WERI-Rb-1 (cell line): Measurements from ENCODE around the gene ACSF3.
"Not testable (repeated sequence)": the region's sequence is repeated elsewhere in the genome, so short reads cannot be mapped to it uniquely, and the experiment has no call there.

ENCODE experiments used
- DNase-seq: peaks from one replicate; pipeline ENCODE4 v3.0.0-alpha.2; 2020
- H3K27ac ChIP-seq: fragments of 250-450 bp; sonication (Bioruptor Pico); 2 replicates; pipeline ENCODE4 v1.5.1; 2020; ENCODE audit warnings: mild to moderate bottlenecking, moderate library complexity
- H3K27me3 ChIP-seq: fragments of 250-450 bp; sonication (Bioruptor Pico); 2 replicates; pipeline ENCODE4 v1.5.1; 2021; ENCODE audit warnings: mild to moderate bottlenecking, low read depth, moderate library complexity; ENCODE audit not compliant: insufficient read depth, severe bottlenecking
- H3K36me3 ChIP-seq: fragments of 250-450 bp; sonication (Bioruptor Pico); 2 replicates; pipeline ENCODE4 v1.5.1; 2020; ENCODE audit warnings: mild to moderate bottlenecking, moderate library complexity
- H3K4me3 ChIP-seq: 2 replicates; pipeline ENCODE4 v1.5.1; 2011; ENCODE audit warnings: low read depth, mild to moderate bottlenecking, control low read depth, low read length
- H3K9me3 ChIP-seq: fragments of 250-450 bp; sonication (Bioruptor Pico); 2 replicates; pipeline ENCODE4 v1.5.1; 2021; ENCODE audit warnings: mild to moderate bottlenecking, moderate library complexity; ENCODE audit not compliant: severe bottlenecking
- TF ChIP-seq, protein P1 (sequence below): IDR thresholded peaks from 2 replicates; pipeline ENCODE4 v1.5.1; 2011; ENCODE audit warnings: low read depth, mild to moderate bottlenecking, control low read depth, inconsistent platforms, low read length

ACSF3 gene

DNA sequence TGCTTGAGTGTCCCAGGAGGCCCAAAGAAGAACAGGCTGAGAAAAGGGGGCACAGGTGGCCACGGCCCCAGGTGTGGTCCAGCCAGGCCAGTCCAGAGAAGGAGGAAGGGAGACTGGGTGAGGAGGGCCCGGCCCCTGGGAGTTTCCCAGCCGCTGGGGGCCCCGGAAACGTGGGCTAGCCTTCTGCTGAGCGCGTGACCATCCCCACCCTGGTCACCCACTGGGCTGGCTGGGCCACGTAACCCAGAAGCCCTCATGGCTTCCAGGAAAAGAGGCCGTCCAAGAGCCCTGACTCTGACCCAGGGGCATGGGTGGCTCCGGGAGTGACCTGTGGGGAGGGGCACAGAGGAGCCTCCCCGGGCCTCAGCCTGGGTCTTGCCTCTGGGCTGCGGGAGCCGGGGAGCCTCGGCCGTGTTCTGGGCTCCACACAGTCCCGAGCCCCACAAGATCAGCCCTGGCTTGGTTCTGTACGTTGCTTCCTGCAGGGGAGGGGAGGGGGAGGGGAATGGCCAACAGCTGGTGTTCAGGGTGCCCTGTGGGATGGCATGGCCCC, 29.8 kb upstream of the ACSF3 start:
- H3K27ac ChIP-seq: no peak overlapping the region
- H3K36me3 ChIP-seq: no peaks in the 10 kb centered on the region
- no peak for DNase-seq
- no peaks in the 10 kb centered on the region for H3K27me3 ChIP-seq
- H3K4me3 ChIP-seq: no peak overlapping the region
- H3K9me3 ChIP-seq: no peaks in the 10 kb centered on the region
- TF ChIP-seq, protein P1, sequence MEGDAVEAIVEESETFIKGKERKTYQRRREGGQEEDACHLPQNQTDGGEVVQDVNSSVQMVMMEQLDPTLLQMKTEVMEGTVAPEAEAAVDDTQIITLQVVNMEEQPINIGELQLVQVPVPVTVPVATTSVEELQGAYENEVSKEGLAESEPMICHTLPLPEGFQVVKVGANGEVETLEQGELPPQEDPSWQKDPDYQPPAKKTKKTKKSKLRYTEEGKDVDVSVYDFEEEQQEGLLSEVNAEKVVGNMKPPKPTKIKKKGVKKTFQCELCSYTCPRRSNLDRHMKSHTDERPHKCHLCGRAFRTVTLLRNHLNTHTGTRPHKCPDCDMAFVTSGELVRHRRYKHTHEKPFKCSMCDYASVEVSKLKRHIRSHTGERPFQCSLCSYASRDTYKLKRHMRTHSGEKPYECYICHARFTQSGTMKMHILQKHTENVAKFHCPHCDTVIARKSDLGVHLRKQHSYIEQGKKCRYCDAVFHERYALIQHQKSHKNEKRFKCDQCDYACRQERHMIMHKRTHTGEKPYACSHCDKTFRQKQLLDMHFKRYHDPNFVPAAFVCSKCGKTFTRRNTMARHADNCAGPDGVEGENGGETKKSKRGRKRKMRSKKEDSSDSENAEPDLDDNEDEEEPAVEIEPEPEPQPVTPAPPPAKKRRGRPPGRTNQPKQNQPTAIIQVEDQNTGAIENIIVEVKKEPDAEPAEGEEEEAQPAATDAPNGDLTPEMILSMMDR: no peak

DNA sequence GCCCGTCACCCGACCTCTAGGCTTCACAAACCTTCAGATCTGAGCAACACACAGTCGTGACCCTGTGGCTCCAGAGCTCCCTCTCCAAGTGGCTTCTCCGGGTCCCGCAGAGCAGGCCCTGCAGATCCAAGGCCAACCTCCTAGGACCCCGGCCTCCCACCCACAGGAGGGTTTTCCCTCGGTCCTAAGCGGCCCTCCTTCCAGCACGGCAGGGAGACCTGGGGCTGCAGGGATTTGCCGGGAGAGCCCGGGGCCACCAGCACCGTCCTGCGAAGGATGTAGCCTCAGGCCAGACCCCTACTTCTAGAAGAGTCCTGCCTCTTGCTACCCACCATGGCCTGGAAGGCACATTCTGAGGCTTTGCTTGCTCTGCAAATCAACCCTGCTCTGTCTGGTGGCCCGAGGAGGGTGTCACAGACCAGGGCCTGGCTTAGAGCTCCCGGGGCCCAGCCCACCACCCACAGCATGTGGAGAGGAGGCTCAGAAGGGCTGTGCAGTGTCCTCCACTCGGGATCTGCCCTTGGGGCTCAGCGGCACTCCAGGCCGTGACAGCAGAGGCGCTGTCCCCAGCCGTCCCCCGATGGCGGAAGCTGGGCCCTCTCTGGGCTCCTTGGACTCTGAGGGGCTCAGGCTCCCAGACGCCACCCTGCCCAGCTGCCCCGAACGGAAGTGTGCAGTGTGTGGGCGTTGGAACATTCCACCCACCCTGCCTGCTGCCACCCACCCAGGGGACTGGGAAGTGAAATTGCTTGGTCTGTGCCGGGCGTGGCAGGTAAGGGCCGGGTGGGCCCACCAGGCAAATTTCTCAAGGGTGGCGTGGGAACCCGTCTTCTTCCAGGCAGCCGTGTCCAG, 28.8 kb upstream of the ACSF3 start:
- Histone ChIP-seq H3K4me3 (no peak overlapping the region), H3K27me3 (no peaks in the 10 kb centered on the region), H3K27ac (no peak overlapping the region), H3K9me3 (no peaks in the 10 kb centered on the region), H3K36me3 (no peaks in the 10 kb centered on the region)
- TF ChIP-seq, protein P1: no peak
- DNase-seq: no peak

DNA sequence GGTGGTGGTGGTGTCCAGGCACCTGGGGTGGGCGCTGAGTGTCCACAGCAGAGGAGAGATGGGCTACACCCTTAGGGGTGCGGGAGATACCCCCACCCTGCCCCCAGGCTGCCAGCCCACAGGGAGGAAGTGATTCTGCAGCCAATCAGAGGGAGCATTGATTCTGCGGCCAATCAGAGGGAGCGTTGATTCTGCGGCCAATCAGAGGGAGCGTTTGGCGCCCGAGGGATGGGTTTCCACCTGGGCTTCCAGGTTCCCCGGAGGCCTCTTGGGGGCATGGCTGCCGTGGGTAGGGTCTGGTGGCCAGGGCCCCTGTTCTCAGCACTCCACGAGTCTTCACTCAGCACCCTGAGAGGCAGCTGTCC, 28.2 kb upstream of the ACSF3 start:
- TF ChIP-seq, protein P1: no peak
- H3K9me3 ChIP-seq: no peaks in the 10 kb centered on the region
- no peaks in the 10 kb centered on the region for H3K27me3 ChIP-seq
- H3K27ac ChIP-seq: no peak overlapping the region
- H3K36me3 ChIP-seq: no peaks in the 10 kb centered on the region
- no peak for DNase-seq
- H3K4me3 ChIP-seq: no peak overlapping the region

DNA sequence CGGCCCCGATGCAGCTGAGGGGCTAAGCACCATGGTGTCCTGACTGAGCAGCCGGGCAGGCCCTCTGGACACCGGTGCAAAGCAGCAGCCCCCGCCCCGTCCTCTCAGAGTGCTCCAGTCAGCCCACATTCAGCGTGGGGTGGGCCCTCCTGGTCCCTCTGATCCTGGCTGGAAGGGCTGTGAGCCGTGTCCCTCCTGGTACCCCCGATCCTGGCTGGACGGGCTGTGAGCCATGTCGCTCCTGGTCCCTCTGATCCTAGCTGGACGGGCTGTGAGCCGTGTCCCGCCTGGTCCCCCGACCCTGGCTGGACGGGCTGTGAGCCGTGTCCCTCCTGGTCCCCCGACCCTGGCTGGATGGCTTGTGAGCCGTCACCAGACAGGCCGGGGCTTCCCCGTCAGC, 26.9 kb upstream of the ACSF3 start:
- TF ChIP-seq, protein P1: no peak
- Histone ChIP-seq H3K4me3 (no peak overlapping the region), H3K36me3 (no peaks in the 10 kb centered on the region), H3K27ac (no peak overlapping the region), H3K9me3 (no peaks in the 10 kb centered on the region), H3K27me3 (no peaks in the 10 kb centered on the region)
- DNase-seq: no peak

DNA sequence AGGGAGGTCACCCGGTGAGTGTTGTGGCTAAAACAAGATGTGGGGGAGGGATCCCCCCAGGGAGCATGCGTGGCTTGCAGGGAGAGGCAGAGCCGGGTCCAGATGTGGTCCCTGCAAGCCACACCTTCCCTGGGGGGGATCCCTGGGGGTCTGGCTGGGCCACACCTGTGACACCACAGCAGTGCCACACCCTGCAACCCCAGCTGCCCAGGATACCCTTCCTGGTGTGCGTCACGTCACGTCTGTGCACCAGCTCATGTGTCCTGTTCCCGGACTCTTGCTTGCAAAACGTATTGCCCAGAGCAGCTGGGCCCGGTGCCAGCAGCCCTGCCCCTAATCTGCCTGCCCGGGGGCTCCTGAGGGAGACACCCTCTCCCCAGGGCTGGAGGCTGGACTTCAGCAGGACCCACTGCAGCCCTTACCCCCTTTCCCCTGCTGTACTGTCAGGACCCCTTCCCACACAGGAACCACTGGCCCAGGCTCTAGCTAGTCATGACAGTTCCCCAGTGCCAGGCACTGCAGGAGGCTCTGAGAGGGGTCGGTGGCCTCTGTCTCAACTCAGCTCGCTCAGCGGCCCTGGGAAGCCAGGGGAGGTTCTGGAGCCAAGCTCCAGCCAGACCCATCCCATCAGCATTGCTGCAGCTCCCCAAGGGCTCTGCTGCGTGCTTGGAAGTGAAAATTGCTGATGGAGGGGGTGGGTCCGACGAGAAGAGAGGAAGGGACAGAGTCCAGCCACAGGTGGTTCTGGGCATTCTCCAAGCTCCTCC, 25.8 kb upstream of the ACSF3 start:
- no peaks in the 10 kb centered on the region for H3K27me3 ChIP-seq
- H3K36me3 ChIP-seq: no peaks in the 10 kb centered on the region
- H3K27ac ChIP-seq: no peak overlapping the region
- H3K4me3 ChIP-seq: no peak overlapping the region
- no peaks in the 10 kb centered on the region for H3K9me3 ChIP-seq
- no peak for DNase-seq
- TF ChIP-seq, protein P1: no peak

DNA sequence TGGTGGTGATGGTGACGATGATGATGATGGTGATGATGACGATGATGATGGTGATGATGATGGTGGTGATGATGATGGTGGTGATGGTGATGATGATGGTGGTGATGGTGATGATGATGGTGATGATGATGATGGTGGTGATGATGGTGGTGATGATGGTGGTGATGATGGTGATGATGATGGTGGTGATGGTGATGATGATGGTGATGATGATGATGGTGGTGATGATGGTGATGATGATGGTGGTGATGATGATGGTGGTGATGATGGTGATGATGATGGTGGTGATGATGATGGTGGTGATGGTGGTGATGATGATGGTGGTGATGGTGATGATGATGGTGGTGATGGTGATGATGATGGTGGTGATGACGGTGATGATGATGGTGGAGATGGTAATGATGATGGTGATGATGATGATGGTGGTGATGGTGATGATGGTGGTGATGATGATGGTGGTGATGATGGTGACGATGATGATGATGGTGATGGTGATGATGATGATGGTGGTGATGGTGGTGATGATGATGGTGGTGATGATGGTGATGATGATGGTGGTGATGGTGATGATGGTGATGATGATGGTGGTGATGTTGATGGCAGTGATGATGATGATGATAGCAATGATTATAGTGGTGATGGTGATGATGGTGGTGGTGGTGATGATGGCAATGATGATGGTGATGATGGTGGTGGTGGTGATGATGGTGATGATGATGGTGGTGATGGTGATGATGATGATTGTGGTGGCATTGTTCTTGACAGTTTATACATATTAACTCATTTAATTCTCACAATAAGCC, 24.6 kb upstream of the ACSF3 start:
- DNase-seq, H3K36me3 ChIP-seq, H3K27me3 ChIP-seq, H3K4me3 ChIP-seq, H3K9me3 ChIP-seq, H3K27ac ChIP-seq: not testable (repeated sequence)
